ENCODE results near the gene MUC5AC.
"Not testable (repeated sequence)": the region's sequence is repeated elsewhere in the genome, so short reads cannot be mapped to it uniquely, and the experiment has no call there.

MUC5AC gene

GRCh38 chr11:1154656-1155055, 3.1 kb upstream of the MUC5AC start:
- not testable (repeated sequence) for H3K4me2 ChIP-seq (ENCODE audit: low read length); H2BK15ac ChIP-seq (replicated peaks; ENCODE audit: low read depth); H3K4me3 ChIP-seq (ENCODE audit: low read length); H4K8ac ChIP-seq (ENCODE audit: low read depth, low read length); H3K56ac ChIP-seq (ENCODE audit: low read length); H2BK120ac ChIP-seq (ENCODE audit: low read depth, low read length); H3K79me2 ChIP-seq (ENCODE audit: control insufficient read depth, insufficient read depth, low read length); H3K36me3 ChIP-seq (ENCODE audit: control insufficient read depth, insufficient read depth, low read length); DNase-seq; H3K23ac ChIP-seq (ENCODE audit: low read length); H2AK5ac ChIP-seq (ENCODE audit: low read length); H3K4me1 ChIP-seq (ENCODE audit: control insufficient read depth, low read depth, low read length); H3K27ac ChIP-seq (ENCODE audit: low read depth, low read length); H3K79me1 ChIP-seq (ENCODE audit: low read length); H2BK5ac ChIP-seq (ENCODE audit: low read length); H3K27me3 ChIP-seq (ENCODE audit: insufficient read depth, low read length, poor library complexity); H4K5ac ChIP-seq (ENCODE audit: low read length); H3K18ac ChIP-seq (ENCODE audit: low read length); H3K9ac ChIP-seq (ENCODE audit: low read length); H3K4ac ChIP-seq (ENCODE audit: low read depth, low read length)
- WGBS (ENCODE audit: extremely low coverage, insufficient coverage, low lambda C conversion rate), result no CpG with 5 or more reads among the region's 3 CpGs

GRCh38 chr11:1155274-1155693, 2.5 kb upstream of the MUC5AC start:
- no peak overlapping the region for H3K23ac ChIP-seq (ENCODE audit: low read length)
- H2BK120ac ChIP-seq (ENCODE audit: low read depth, low read length), result no peak overlapping the region
- no peaks in the 10 kb centered on the region for H3K79me2 ChIP-seq (ENCODE audit: control insufficient read depth, insufficient read depth, low read length)
- H3K4ac ChIP-seq (ENCODE audit: low read depth, low read length), result no peak overlapping the region
- H3K27me3 ChIP-seq (ENCODE audit: insufficient read depth, low read length, poor library complexity), result no peaks in the 10 kb centered on the region
- no peak overlapping the region for H2BK5ac ChIP-seq (ENCODE audit: low read length)
- no peaks in the 10 kb centered on the region for H3K4me1 ChIP-seq (ENCODE audit: control insufficient read depth, low read depth, low read length)
- no peak overlapping the region for H4K8ac ChIP-seq (ENCODE audit: low read depth, low read length)
- no peak overlapping the region for H2BK15ac ChIP-seq (replicated peaks; ENCODE audit: low read depth)
- no peak for DNase-seq
- H3K4me2 ChIP-seq (ENCODE audit: low read length), result no peak overlapping the region
- H3K79me1 ChIP-seq (ENCODE audit: low read length), result no peaks in the 10 kb centered on the region
- no peaks in the 10 kb centered on the region for H3K36me3 ChIP-seq (ENCODE audit: control insufficient read depth, insufficient read depth, low read length)
- no peak overlapping the region for H3K18ac ChIP-seq (ENCODE audit: low read length)
- H3K4me3 ChIP-seq (ENCODE audit: low read length), result no peak overlapping the region
- no peak overlapping the region for H3K56ac ChIP-seq (ENCODE audit: low read length)
- no peak overlapping the region for H4K5ac ChIP-seq (ENCODE audit: low read length)
- no peak overlapping the region for H2AK5ac ChIP-seq (ENCODE audit: low read length)
- H3K27ac ChIP-seq (ENCODE audit: low read depth, low read length), result no peak overlapping the region
- no peak overlapping the region for H3K9ac ChIP-seq (ENCODE audit: low read length)

GRCh38 chr11:1156506-1157340, 1.0 kb upstream of the MUC5AC start:
- no peak overlapping the region for H3K4ac ChIP-seq (ENCODE audit: low read depth, low read length)
- no CpG with 5 or more reads among the region's 7 CpGs for WGBS (ENCODE audit: extremely low coverage, insufficient coverage, low lambda C conversion rate)
- no peaks in the 10 kb centered on the region for H3K79me2 ChIP-seq (ENCODE audit: control insufficient read depth, insufficient read depth, low read length)
- no peaks in the 10 kb centered on the region for H3K27me3 ChIP-seq (ENCODE audit: insufficient read depth, low read length, poor library complexity)
- H3K56ac ChIP-seq (ENCODE audit: low read length), result no peak overlapping the region
- H4K8ac ChIP-seq (ENCODE audit: low read depth, low read length), result no peak overlapping the region
- H2BK15ac ChIP-seq (replicated peaks; ENCODE audit: low read depth), result no peak overlapping the region
- no peaks in the 10 kb centered on the region for H3K79me1 ChIP-seq (ENCODE audit: low read length)
- no peak overlapping the region for H3K27ac ChIP-seq (ENCODE audit: low read depth, low read length)
- no peak overlapping the region for H2BK5ac ChIP-seq (ENCODE audit: low read length)
- no peak overlapping the region for H2AK5ac ChIP-seq (ENCODE audit: low read length)
- H3K4me1 ChIP-seq (ENCODE audit: control insufficient read depth, low read depth, low read length), result no peaks in the 10 kb centered on the region
- no peak for DNase-seq
- no peak overlapping the region for H3K4me3 ChIP-seq (ENCODE audit: low read length)
- H3K4me2 ChIP-seq (ENCODE audit: low read length), result no peak overlapping the region
- no peak overlapping the region for H3K9ac ChIP-seq (ENCODE audit: low read length)
- H4K5ac ChIP-seq (ENCODE audit: low read length), result no peak overlapping the region
- no peak overlapping the region for H2BK120ac ChIP-seq (ENCODE audit: low read depth, low read length)
- no peaks in the 10 kb centered on the region for H3K36me3 ChIP-seq (ENCODE audit: control insufficient read depth, insufficient read depth, low read length)
- no peak overlapping the region for H3K18ac ChIP-seq (ENCODE audit: low read length)
- no peak overlapping the region for H3K23ac ChIP-seq (ENCODE audit: low read length)

DNA sequence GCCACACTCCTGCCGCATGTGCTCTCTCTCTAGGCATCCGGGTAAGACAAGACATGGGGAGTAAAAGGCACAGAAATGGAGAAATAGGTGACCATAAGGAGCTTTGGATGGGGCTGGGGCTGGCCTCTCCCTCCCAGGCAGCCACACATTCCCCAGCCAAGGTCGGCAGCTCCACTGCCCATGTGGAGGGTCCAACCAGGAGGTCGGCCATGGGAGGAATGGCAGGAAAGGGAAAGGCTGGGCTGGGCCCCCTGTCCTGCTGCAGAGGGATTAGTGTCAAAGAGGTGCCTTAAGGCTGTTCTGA, 460 bp upstream of the MUC5AC start:
- no peaks in the 10 kb centered on the region for H3K4me1 ChIP-seq (ENCODE audit: control insufficient read depth, low read depth, low read length)
- no peak overlapping the region for H4K5ac ChIP-seq (ENCODE audit: low read length)
- no peak overlapping the region for H2BK5ac ChIP-seq (ENCODE audit: low read length)
- H3K4me3 ChIP-seq (ENCODE audit: low read length), result no peak overlapping the region
- no peaks in the 10 kb centered on the region for H3K36me3 ChIP-seq (ENCODE audit: control insufficient read depth, insufficient read depth, low read length)
- no CpG with 5 or more reads among the region's 4 CpGs for WGBS (ENCODE audit: extremely low coverage, insufficient coverage, low lambda C conversion rate)
- H2AK5ac ChIP-seq (ENCODE audit: low read length), result no peak overlapping the region
- no peak overlapping the region for H3K27ac ChIP-seq (ENCODE audit: low read depth, low read length)
- H2BK15ac ChIP-seq (replicated peaks; ENCODE audit: low read depth), result no peak overlapping the region
- H3K4me2 ChIP-seq (ENCODE audit: low read length), result no peak overlapping the region
- H3K18ac ChIP-seq (ENCODE audit: low read length), result no peak overlapping the region
- H3K79me2 ChIP-seq (ENCODE audit: control insufficient read depth, insufficient read depth, low read length), result no peaks in the 10 kb centered on the region
- no peak overlapping the region for H2BK120ac ChIP-seq (ENCODE audit: low read depth, low read length)
- H3K4ac ChIP-seq (ENCODE audit: low read depth, low read length), result no peak overlapping the region
- no peaks in the 10 kb centered on the region for H3K79me1 ChIP-seq (ENCODE audit: low read length)
- no peak overlapping the region for H4K8ac ChIP-seq (ENCODE audit: low read depth, low read length)
- H3K23ac ChIP-seq (ENCODE audit: low read length), result no peak overlapping the region
- DNase-seq, result no peak
- no peaks in the 10 kb centered on the region for H3K27me3 ChIP-seq (ENCODE audit: insufficient read depth, low read length, poor library complexity)
- H3K56ac ChIP-seq (ENCODE audit: low read length), result no peak overlapping the region
- H3K9ac ChIP-seq (ENCODE audit: low read length), result no peak overlapping the region

DNA sequence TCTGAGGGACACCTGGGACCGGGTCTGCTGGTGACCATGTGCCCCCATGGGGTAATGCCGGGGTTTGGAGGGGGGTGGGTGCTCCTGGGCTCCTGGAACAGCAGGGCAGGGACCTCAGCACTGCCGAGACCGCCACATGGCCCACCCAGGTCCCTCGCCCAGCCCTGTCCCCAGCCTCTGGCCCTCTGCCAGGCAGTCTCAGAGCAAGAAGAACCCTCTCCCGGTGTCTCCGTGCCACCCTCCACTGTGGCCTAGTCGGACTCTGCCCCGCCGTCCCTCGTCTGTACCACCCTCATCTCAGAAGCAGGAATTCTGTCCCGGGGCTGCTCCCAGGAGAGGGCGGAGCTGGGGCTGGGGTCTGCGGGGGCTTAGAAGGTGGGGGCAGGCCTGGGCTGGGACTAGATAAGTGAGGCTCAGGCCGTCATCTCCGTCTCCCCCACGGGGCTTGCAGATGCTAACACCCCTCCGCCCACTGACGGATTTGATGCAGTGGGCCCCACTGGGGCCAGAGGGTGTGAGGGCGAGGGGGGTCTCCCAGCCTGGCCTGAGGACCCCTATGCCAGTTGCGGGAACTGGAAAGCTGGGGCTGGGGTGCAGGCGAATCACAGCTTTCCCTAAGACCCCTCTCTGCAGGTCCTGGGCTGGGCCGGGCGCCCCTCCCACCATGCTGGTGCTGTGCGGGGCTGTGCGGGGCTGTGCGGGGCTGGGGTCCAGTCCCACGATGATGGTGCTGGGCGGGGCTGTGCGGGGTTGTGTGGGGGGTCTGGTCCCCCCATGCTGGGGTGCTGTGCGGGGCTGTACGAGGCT, 1.1 kb downstream of the MUC5AC start:
- no peak overlapping the region for H3K4ac ChIP-seq (ENCODE audit: low read depth, low read length)
- no peak for DNase-seq

More for the DNA sequence above, 1.1 kb downstream of the MUC5AC start:
- Histone ChIP-seq H3K4me1 (ENCODE audit: control insufficient read depth, low read depth, low read length) (no peaks in the 10 kb centered on the region), H3K9ac (ENCODE audit: low read length) (no peak overlapping the region), H2BK5ac (ENCODE audit: low read length) (no peak overlapping the region), H3K36me3 (ENCODE audit: control insufficient read depth, insufficient read depth, low read length) (no peaks in the 10 kb centered on the region), H2BK120ac (ENCODE audit: low read depth, low read length) (no peak overlapping the region), H3K23ac (ENCODE audit: low read length) (no peak overlapping the region), H3K27ac (ENCODE audit: low read depth, low read length) (no peak overlapping the region), H4K8ac (ENCODE audit: low read depth, low read length) (no peak overlapping the region), H3K18ac (ENCODE audit: low read length) (no peak overlapping the region), H3K79me2 (ENCODE audit: control insufficient read depth, insufficient read depth, low read length) (no peaks in the 10 kb centered on the region), H3K27me3 (ENCODE audit: insufficient read depth, low read length, poor library complexity) (no peaks in the 10 kb centered on the region), H2BK15ac (replicated peaks; ENCODE audit: low read depth) (no peak overlapping the region), H3K56ac (ENCODE audit: low read length) (no peak overlapping the region), H3K4me2 (ENCODE audit: low read length) (no peak overlapping the region), H3K79me1 (ENCODE audit: low read length) (no peaks in the 10 kb centered on the region), H4K5ac (ENCODE audit: low read length) (no peak overlapping the region), H2AK5ac (ENCODE audit: low read length) (no peak overlapping the region), H3K4me3 (ENCODE audit: low read length) (no peak overlapping the region)
- no CpG with 5 or more reads among the region's 32 CpGs for WGBS (ENCODE audit: extremely low coverage, insufficient coverage, low lambda C conversion rate)

All from mesendoderm (in vitro differentiated cells).